Heart left ventricle (tissue), 16 donors: ENCODE data around the gene SLC2A9. TPM values are rescaled to one million over a fixed set of nuclear protein-coding genes. Genes with fewer than 3 reads are reported as not detected.
A peak's percentile ranks its signal among the peaks of the same experiment; 100 is the strongest.

ENCODE experiments used
- ATAC-seq, 4 donors: fragments of 200-7000 bp; cut with Tn5 transposase; one replicate each; pipeline ENCODE4 v1.9.1; 2020 to 2022; ENCODE audit warnings: moderate library complexity in 4 of 4, mild to moderate bottlenecking in 3 of 4, moderate number of reproducible peaks in 1 of 4
- DNase-seq, 5 donors: peaks; one replicate each; pipeline ENCODE4 v3.0.0-alpha.2; 2020
- H3K27ac ChIP-seq, 12 donors: fragments of 200-600 bp; sonication (generic) in 4 of 12; one replicate each; pipeline versions ENCODE4 v1.5.0 to v1.8.0; 2016 to 2022; ENCODE audit warnings: mild to moderate bottlenecking in 2 of 12
- H3K27me3 ChIP-seq, 9 donors: fragments of 200-600 bp; sonication (generic) in 2 of 9; one replicate each; pipeline versions ENCODE4 v1.5.1 to v1.8.0; 2016 to 2022; ENCODE audit warnings: mild to moderate bottlenecking in 3 of 9
- H3K36me3 ChIP-seq, 9 donors: fragments of 200-600 bp; sonication (generic) in 2 of 9; one replicate each; pipeline versions ENCODE4 v1.5.0 to v1.8.0; 2018 to 2022; ENCODE audit warnings: mild to moderate bottlenecking in 2 of 9
- H3K4me1 ChIP-seq, 12 donors: fragments of 200-600 bp; sonication (generic) in 4 of 12; one replicate each; pipeline versions ENCODE4 v1.5.0 to v1.8.0; 2016 to 2022; ENCODE audit warnings: mild to moderate bottlenecking in 3 of 12
- H3K4me3 ChIP-seq, 12 donors: fragments of 200-600 bp; sonication (generic) in 4 of 12; one replicate each; pipeline versions ENCODE4 v1.5.0 to v1.8.0; 2017 to 2022; ENCODE audit warnings: mild to moderate bottlenecking in 9 of 12, moderate library complexity in 4 of 12
- H3K9me3 ChIP-seq, 12 donors: fragments of 200-600 bp; sonication (generic) in 4 of 12; one replicate each; pipeline versions ENCODE4 v1.5.0 to v1.8.0; 2016 to 2022; ENCODE audit warnings: mild to moderate bottlenecking in 1 of 12
- POLR2A ChIP-seq, 2 donors: fragments of 450-650 bp; IDR thresholded peaks; one replicate each; pipeline ENCODE4 v1.6.1; 2017; ENCODE audit warnings: antibody characterized with exemption in 2 of 2, mild to moderate bottlenecking in 2 of 2, moderate library complexity in 2 of 2
- WGBS, 4 donors: extraction: QIAGEN DNeasy Blood & Tissue Kit in 2 of 4; methylation state at CpG; one replicate each; pipeline versions ENCODE4 v1.1.5 to v1.1.7; 2013 to 2018; 5-methylcytosine and 5-hydroxymethylcytosine counted together
- intact Hi-C, 10 donors: fragments of 100-400 bp; cut with DNase I; formaldehyde crosslinking; loops; one replicate each; pipeline versions ENCODE4 v1.11.1 to v1.14.2; 2022
- polyA plus RNA-seq, 2 donors: library from polyadenylated mRNA; stranded (reverse); fragments of 200-250 nt; gene quantifications; one replicate each; pipeline ENCODE4 v1.2.3, GENCODE V29; 2013
- total RNA-seq, 9 donors: library from RNA; depleted of rRNA in 2 of 9; stranded (reverse); fragments of >200 nt in 2 of 9; fragmentation: NEBNext Ultra II Directional in 3 of 9; extraction: Animal tissue kit (Norgen Biotek cat#: 25700) in 3 of 9; gene quantifications; one replicate each; pipeline versions ENCODE4 v1.1.0 to v1.2.4, GENCODE V29; 2016 to 2023
- TF ChIP-seq, protein P1 (sequence below), 12 donors: fragments of 200-600 bp; sonication (generic) in 4 of 12; IDR thresholded peaks; one replicate each; pipeline versions ENCODE4 v1.5.0 to v1.8.0; 2018 to 2022; ENCODE audit warnings: antibody characterized with exemption in 12 of 12, mild to moderate bottlenecking in 5 of 12
- donor health status: ischemic (EF 13 %, LVEDD 7.1; RV severe dilation, severe dysfunction).
- donor health status: healthy with polysubstance abuse.
- donor health status: DM: no; HTN: yes; CAD: no.
- donor health status: DM: no; HTN: no; CAD: no.
- donor health status: ischemic (EF 25% LVEDD 6.9; RV normal size, moderate dysfunction).
- donor health status: ischemic (EF 25% LVEDD 5.7; RV mildly dilated, moderate dysfunction).
- donor health status: healthy.
- donor health status: DM: yes; HTN: yes; CAD: no.
- donor health status: ischemic (EF 35%, LVEDD 5.7; RV mildly dilated, moderate dysfunction).
- donor health status: nonischemic (EF 11% LVEDD 7.7; RV severe dilation, severe dysfunction).
- donor health status: DM: yes; HTN: yes; CAD: no.
- donor health status: PGD.
- donor health status: ischemic (EF 29% LVEDD 5.4; RV normal size, mild dysfunction).
- donor health status: nonischemic (EF 23%, LVEDD 6.1; RV moderate dilation, normal function).

The SLC2A9 gene
- total and polyA plus RNA-seq, 11 donors: 1.6 to 15.1 (median 5.1) TPM

DNA sequence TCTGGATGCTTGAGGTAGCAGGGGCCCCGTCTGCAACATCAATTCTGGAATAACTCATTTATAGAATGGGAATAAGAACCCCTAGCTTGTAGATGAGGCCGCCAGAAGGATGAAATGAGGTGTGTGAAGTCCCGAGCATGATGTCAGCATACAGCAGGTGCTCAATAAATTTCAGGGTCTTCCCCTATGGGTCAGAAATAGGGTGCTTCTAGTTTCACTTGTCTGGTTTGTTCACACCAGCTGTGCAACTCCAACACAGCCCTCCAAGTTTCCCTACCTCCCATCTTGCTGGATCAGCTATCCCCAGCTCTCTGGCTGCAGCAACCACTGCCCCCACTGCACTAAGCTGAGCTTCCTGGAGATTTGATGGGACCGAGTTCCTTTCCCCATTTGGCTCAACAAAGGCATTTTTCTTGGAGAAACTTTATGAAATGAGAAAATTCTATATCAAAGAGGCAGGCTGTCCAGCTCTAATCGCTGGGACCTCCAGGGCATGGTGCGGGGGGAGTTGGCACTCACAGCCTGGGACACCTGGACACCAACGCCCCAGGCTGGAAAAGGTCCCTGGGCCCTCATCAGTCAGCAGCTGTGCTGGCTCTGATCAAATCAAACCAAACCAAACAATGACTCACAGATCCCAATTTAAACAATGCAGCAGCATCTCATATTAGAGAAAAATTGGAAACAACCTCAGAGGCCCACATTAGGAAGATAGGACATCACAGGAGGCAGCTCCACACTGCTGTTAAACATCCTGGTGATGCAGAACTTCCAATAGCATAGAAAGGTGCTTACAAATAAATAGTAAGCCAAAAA lies 13.3 kb downstream of the SLC2A9 start:
- peak overlapping the region in 4 of 12 donors; percentile 7 to 16 (median 14) for H3K27ac ChIP-seq
- TF ChIP-seq, protein P1, sequence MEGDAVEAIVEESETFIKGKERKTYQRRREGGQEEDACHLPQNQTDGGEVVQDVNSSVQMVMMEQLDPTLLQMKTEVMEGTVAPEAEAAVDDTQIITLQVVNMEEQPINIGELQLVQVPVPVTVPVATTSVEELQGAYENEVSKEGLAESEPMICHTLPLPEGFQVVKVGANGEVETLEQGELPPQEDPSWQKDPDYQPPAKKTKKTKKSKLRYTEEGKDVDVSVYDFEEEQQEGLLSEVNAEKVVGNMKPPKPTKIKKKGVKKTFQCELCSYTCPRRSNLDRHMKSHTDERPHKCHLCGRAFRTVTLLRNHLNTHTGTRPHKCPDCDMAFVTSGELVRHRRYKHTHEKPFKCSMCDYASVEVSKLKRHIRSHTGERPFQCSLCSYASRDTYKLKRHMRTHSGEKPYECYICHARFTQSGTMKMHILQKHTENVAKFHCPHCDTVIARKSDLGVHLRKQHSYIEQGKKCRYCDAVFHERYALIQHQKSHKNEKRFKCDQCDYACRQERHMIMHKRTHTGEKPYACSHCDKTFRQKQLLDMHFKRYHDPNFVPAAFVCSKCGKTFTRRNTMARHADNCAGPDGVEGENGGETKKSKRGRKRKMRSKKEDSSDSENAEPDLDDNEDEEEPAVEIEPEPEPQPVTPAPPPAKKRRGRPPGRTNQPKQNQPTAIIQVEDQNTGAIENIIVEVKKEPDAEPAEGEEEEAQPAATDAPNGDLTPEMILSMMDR (IDR thresholded peaks at IDR 0.05): no peak
- TF ChIP-seq POLR2A (IDR thresholded peaks at IDR 0.05): no peak
- peaks cover 0 to 46% (median 25%) of the 10 kb centered on the region in 12 donors for H3K4me1 ChIP-seq
- H3K27me3 ChIP-seq: no peaks in the 10 kb centered on the region
- ATAC-seq (peak in 3 of 4 donors; percentile 25 to 49 (median 34)), DNase-seq (peak in 1 of 5 donors; percentile 49)
- intact Hi-C loops: loop anchor here in 3 of 10 donors (2.0 to 10.0 kb wide), 3 partner anchors 103 to 243 kb away; no protein-coding TSS in a partner anchor
- no peaks in the 10 kb centered on the region for H3K9me3 ChIP-seq
- H3K4me3 ChIP-seq: no peak overlapping the region
- H3K36me3 ChIP-seq: no peaks in the 10 kb centered on the region
- 53 to 73% (median 62%) methylated on average over 7 of the region's 7 CpGs for WGBS, 4 donors

DNA sequence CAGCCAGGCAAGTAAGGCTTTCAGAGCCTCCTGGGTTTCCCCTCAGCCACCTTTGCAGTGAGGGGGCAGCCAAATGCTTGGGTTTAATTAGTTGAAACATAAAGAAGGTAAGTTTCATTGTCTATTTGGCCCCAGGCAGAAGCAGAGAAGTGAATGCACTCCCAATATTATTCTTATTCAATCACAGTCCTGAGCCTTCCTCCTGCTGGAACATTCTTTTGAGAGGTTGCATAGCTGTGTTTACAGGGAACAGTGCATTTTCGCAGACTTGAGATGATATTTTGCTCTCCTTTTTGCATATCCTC lies 13.9 kb downstream of the SLC2A9 start:
- TF ChIP-seq, protein P1 (IDR thresholded peaks at IDR 0.05): no peak
- TF ChIP-seq POLR2A (IDR thresholded peaks at IDR 0.05): no peak
- no peak for DNase-seq
- peaks cover 0 to 46% (median 25%) of the 10 kb centered on the region in 12 donors for H3K4me1 ChIP-seq
- no peak overlapping the region for H3K4me3 ChIP-seq
- no peaks in the 10 kb centered on the region for H3K27me3 ChIP-seq
- WGBS, 4 donors: 93 to 100% (median 98%) methylated on average over 1 of the region's 1 CpG
- H3K36me3 ChIP-seq: no peaks in the 10 kb centered on the region
- intact Hi-C loops: loop anchor here in 2 of 10 donors (5.0 to 10.0 kb wide), 2 partner anchors 103 to 110 kb away; no protein-coding TSS in a partner anchor
- no peaks in the 10 kb centered on the region for H3K9me3 ChIP-seq
- H3K27ac ChIP-seq: peak overlapping the region in 2 of 12 donors; percentile 13 to 53
- no peak for ATAC-seq

DNA sequence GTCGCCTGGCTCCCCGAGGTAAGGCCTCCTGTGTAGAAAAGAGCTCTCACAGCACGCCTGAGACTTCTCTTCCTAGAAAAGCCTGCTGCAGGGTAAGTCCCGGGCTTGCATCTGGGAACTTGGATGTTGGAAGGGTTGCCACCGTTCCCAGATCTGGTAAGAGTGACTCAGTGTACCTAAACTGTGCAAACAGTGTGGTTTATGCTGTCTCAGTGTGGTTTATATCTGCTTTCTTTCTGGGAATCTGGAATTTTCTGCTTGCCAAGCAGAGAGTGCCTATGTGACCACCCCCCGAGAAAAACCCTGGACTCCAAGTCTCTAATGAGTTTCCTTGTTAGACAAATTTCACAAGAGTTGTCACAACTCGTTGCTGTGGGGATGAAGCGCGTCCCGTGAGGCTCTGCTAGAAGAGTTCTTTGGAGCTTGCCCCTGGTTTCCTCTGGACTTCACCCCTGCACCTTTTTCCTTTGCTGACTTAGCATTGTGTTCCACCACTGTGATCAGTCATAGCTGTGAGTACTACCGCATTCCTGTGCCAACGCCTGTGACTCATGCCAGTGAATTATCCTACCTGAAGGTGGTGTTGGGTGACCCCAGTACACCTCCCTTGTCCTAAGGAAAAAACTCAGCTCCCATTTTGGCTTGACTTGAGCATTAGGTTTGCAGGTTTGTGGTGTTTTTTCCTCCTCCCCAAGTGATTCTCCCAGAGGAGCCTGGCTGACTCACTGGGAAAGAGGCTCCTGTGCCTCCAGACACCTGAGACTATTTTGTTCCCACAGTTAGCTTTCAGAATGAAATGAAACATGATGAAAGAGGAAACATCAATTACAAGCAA lies 14.5 kb downstream of the SLC2A9 start:
- no peaks in the 10 kb centered on the region for H3K36me3 ChIP-seq
- no peaks in the 10 kb centered on the region for H3K27me3 ChIP-seq
- no peaks in the 10 kb centered on the region for H3K9me3 ChIP-seq
- H3K27ac ChIP-seq: peak overlapping the region in 10 of 12 donors; percentile 2 to 54 (median 31)
- DNase-seq (no peak), ATAC-seq (peak in 2 of 4 donors; percentile 10 to 23)
- no peak for TF ChIP-seq POLR2A (IDR thresholded peaks at IDR 0.05)
- TF ChIP-seq, protein P1 (IDR thresholded peaks at IDR 0.05): no peak
- peaks cover 0 to 46% (median 25%) of the 10 kb centered on the region in 12 donors for H3K4me1 ChIP-seq
- 76 to 80% (median 78%) methylated on average over 12 of the region's 12 CpGs for WGBS, 4 donors
- no peak overlapping the region for H3K4me3 ChIP-seq
- intact Hi-C loops: loop anchor here in 2 of 10 donors (5.0 to 10.0 kb wide), 2 partner anchors 102 to 110 kb away; no protein-coding TSS in a partner anchor
